NCI-H69 (cell line): Measurements from ENCODE around the gene NPAS2.

Source experiments
- DNase-seq: peaks from one replicate; lab custom pipeline; 2025; lab: John Stamatoyannopoulos, UW

NPAS2 gene

DNA sequence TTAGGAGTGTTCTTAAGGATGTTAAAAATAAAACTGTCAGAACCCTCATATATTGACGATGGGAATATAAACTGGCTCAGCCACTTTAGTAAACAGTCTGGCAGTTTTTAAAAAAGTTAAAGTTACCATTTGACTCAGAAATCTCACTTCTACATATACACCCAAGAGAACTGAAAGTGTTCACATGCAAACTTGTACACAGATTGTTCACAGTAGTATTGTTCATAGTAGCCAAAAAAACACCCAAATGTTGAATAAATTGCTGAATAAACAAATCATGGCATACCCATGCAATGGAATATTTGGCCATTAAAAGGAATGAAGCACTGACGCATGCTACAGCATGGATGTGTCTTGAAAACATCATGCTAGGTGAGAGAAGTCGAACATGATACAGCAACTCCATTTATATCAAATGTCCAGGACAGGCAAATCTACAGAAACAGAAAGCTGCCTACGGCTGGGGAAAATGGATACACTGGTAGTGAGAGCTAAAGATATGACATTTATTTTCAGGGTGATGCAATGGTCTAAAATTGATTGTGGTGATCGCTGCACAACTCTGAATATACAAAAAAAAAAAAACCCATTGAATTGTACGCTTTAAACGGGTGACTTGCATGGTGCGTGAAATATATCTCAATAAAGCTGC lies 192.2 kb downstream of the NPAS2 start:
- no peak for DNase-seq

DNA sequence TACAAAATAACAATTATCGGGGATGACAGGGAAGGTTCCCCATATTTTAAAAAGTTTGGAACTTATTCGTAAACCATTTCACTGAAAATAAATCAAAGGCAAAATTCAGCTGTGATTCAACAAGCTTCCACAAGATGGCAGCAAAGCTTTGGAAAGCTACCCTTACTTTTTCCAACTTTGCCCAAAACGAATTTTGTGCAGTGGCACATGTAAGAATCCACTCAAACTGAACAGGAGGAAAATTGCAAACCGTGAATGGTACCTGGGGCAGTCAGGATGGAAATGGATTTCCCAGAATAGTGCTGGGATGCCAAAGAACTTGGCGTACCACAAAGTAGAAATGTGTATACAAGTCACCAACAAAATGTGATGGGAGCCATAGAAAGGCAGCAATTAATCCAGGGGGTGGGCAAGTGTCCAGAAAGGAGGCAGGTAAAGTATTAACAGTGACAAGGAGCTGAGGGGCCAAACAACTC lies 192.8 kb downstream of the NPAS2 start:
- DNase-seq: peak; percentile 33

DNA sequence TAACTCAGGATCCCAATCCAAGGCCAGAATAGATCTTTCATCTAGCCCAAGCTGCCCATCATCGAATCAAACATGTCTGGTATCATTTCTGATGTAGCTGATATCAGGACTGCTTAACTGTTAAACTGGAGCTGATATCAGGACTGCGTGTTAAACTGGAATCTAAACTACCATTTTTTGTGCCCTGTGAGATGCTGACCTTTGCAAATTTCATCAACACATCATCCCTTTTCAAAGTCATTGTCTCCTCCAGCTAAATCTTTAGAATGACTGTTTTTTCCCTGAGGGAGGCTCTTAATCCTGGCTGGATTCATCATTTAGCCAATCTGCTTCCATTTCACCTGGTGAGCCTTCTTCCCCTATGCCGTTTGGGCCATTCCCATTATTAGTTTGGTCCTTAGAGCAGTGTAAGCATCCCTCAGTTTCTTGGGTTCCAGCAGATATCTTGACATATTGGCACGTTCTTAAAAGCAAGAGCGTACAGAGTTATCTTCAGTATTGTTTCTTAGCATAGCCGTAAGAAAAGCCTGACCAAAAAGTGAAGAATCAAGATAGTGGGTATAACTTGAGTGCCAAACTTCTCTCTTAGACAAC lies 194.4 kb downstream of the NPAS2 start:
- no peak for DNase-seq

DNA sequence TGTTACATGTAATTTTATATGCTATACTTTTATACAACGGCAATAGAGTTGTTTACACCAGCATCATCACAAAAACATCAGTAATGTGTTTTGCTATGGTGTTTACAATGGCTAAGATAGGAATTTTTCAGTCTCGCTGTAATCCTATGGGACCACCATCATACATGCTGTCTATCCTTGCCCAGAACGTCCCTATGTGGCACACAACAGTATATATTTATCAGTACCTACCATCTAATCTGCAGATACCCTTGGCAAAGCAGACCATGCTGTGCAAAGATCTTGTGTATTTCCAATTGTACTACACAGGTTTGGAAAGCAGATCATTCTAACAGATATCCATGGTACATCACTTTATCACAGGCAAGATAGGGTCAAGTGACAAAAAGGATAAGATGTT lies 197.4 kb downstream of the NPAS2 start:
- DNase-seq: no peak

DNA sequence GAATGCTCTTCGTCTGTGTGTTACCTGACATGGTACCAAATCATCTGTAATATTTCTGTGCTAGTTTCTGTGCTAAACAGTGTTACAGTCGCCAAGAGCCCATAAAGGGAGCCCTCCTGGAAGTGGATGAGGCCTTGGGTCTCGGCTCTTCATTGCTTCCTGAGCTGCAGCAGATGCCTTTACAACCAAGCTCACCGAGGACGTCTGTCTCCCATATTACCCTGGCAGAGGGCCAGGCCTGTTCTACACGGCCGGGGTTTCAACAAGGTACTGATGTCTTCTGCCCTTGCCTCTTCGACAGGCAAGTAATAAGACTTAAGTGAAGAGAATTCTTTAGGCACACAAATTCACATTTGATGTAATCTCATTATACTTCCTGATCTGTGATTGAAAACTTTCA lies 199.0 kb downstream of the NPAS2 start:
- no peak for DNase-seq

DNA sequence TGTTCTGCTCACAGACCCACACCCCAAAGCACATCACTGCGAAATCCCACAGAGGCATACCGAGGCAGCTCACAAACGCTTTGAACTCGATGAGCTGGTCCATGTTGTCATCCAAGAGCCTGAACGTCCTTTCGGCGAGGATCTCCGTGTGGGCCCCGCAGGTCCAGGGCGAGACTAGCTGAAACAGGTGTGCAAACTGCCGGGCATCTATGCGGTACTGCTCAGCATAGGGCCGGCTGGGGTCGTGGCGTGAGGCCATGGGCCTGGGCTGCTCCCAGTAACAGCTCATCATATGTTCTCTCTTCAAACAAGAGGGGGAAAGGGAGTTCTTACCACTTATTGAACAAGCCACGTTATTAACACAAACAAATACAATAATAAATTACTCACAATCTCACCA lies 202.3 kb downstream of the NPAS2 start:
- DNase-seq: no peak

DNA sequence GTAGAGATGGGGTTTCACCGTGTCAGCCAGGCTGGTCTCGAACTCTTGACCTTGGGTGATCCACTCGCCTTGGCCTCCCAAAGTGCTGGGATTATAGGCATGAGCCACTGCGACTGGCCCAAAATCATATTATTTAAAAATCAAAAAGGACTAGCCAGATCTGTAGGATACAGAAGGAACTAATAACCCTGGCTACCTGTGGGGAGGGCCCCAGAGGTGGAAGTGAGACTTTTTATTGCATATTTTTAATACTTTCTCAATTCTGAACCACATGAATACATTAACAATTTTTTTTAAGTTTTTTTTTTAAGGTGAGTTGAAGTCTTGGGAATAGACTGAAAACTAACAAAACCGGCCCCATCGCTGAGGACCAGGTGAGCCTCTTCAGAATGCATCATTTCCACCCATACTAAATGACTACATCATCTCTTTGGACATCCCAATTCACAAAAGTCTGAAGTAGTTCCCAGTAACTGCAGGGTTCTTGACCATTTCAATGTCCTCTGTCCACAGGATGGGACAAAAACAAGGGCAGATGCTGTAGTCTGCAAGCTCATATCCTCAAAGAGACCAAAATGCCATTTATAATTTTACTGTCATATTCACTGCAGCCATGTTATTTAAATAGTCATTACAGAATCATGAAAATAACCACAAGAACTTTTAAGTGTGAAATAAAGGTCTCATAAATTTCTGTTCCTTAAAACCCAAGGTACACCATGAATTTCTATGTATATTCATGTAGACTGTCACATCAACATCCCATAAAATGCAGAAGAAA lies 203.6 kb downstream of the NPAS2 start:
- no peak for DNase-seq

DNA sequence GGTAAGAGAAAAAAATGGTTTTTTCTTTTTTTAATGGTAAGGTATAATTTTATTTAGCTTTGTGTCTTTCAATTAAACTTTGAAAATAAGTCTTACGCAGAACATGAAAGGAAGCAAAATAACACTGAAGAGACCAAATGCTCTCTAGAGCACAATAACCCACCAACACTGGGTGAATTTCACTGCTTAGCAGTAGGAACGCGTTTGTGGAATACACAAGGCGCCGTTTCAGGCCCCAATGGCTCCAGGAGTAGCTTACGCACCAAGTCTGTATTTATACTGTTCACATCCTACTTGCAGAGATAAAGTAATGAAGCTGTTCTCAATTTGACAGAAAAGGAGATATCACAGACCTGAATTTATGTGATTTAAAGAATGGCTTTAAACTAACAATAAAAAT lies 205.6 kb downstream of the NPAS2 start:
- no peak for DNase-seq

DNA sequence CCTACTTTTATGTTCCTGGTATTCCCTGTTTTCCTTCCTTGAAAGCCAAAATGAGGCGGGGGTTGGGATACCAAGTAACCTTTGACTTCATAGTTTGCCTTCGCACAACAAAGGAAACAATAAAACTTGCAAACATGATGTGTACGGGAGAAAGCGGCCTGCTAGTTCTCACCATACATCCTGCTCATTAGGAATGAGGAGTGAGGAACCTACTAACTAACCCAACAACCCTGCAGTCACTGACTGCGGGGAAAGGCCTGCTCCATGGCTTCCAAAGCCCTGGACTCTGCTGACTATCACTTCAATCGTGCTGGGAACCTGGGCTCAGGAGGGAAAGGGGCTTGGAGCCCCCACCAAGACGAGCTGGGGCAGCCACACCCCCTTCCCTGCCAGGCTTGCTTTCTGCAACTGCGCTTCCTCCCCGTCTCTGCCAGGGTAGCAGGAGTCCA lies 206.3 kb downstream of the NPAS2 start:
- peak; percentile 19 for DNase-seq

DNA sequence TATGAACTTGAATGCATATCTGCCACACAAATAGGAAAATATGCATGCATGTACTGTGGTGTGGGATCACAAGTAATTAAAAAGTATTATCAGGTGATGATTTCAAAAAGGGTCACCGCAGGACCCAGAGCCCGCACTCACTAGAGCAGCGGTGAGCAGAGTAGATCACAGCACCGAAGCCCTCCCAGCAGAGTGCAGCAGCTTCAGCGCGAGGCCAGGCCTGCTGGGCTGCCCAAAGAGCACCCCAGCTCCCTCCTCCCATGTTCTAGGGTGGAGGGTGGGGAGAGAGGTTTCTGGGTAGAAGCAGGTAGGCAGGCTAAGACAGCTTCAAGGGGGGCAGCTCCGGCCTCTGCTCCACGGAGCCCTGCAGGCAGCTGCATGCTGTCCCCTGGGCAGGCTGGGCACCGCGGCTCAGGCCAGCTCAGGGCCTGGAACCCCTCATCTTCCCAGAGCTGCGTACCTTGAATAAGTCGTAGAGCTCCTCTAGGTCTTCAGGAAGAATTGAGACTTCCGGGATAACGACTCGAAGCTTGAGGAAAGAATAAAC lies 207.1 kb downstream of the NPAS2 start:
- no peak for DNase-seq

DNA sequence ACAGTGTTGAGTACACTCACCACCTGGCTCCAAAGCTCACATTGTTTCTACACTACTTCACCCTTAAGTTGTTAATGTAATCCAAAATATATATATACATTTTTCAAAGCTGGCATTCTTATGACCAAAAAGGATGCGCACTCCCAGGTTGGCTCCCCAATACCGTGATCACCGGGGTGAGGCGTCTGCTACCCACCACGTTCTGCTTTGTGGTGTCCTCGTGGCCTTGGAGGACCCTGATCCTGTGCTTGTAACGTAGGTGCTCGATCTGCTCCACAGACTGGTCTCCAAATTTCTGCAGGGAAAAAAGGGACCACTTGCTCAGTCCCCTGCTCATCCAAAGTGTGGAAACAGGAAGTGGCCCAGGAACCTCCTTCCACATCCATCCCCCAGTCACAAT lies 207.9 kb downstream of the NPAS2 start:
- DNase-seq: no peak

DNA sequence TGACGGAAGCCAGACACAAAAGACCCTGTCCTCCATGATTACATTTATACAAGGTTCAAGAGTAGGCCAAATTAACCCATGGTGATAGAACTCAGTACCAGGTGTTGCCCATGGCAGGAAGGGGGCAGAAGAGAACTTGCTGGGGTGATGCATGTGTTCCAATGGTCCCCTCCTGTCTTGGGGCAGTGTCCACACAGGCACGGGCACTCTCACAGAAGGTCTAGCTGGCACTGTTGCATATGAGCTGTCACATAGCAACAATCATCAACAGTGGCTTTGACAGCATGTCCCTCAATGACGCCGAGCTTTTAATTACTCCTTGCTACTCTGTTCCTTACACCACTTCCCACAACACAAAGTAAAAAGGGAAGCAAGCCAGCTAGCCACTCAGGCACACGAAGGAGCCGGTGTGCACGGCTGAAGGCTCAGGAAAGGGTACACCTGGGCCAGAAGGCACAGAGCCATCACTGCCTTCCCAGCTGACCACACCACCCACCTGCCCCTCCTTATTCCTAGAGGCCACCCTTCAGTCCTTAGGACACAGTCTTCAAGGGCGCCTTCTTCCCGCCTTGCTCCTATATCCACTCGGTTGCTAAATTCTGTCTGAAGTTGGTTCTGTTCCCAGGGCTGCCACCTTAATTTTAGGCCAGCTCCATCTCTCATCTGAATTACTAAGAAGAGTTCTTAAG lies 211.1 kb downstream of the NPAS2 start:
- no peak for DNase-seq

DNA sequence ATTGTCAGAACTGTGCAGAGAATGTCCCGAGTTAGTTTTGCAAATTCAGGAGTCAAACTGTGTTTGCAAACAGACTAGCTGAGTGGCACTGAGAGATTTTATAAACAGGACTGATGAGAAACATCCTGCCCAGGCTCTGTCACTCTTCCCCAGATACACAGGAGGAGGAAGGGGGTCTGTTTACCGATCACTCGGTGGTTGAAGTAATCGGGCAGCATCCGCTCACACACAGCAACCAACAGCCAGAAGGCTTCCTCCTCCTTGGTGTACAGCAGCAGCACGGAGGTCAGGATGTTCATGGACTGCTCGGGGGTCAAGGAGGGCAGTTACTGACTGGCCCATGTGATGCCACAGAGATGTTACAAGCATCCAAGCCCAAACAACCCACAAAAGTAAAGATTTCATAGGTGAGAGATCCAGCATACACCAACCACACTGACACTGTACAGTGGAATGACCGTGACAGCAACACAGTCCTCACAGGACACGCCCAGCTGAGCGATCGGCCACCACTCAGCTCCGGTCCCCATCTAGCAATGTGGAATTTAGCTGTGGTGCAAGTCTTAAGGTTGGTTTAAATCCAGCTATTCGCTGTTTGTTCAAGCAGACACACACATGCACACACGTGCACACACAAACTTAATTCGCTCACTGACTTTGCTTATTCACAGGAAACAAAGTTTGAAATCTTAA lies 212.3 kb downstream of the NPAS2 start:
- no peak for DNase-seq

DNA sequence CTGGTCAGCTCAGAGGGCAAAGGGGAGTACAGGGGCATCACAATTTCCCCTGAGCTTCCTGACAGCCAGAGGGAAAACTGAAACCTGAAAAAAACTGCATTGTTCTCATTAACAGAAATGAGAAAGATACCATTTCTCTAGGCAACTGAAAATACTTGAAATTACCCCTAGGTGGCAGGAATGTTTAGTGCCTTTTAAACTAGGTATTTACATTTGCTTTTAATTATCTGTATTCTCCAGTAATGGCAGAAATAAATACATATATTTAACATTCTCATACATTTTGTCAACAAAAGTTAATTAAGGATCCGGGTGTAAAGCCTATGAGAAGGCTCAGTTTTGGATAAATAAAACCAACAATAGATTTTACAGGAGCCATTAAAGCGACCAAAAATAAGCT lies 216.6 kb downstream of the NPAS2 start:
- peak; percentile 10 for DNase-seq

DNA sequence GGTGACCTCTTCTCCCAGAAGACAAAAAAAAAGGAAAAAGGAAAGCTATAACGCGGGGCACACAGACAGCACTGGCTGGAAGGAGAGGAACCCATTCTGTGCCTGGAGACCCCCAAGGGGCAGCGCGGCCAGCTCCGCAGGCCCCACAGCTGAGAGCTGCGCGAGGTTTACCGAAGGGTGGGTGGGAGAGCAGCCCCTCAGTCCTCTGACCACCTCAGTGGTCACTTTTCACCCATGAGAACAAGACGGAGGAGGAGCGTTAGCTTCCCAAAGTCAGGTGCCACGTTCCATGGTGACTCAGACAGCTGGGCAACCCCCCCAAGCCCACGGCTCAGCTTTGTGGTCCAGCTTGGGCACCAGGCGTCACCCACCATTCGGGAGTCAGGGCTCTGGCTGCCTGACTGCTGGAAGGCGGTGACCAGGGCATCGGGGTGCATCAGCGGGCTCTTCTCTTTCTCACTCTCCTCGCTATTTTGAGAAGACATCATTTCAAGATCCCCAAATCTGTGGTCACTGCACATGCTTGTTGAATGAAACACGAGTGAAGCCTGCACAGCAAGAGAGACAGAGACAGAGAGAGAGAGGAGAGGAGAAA lies 217.3 kb downstream of the NPAS2 start:
- DNase-seq: no peak

DNA sequence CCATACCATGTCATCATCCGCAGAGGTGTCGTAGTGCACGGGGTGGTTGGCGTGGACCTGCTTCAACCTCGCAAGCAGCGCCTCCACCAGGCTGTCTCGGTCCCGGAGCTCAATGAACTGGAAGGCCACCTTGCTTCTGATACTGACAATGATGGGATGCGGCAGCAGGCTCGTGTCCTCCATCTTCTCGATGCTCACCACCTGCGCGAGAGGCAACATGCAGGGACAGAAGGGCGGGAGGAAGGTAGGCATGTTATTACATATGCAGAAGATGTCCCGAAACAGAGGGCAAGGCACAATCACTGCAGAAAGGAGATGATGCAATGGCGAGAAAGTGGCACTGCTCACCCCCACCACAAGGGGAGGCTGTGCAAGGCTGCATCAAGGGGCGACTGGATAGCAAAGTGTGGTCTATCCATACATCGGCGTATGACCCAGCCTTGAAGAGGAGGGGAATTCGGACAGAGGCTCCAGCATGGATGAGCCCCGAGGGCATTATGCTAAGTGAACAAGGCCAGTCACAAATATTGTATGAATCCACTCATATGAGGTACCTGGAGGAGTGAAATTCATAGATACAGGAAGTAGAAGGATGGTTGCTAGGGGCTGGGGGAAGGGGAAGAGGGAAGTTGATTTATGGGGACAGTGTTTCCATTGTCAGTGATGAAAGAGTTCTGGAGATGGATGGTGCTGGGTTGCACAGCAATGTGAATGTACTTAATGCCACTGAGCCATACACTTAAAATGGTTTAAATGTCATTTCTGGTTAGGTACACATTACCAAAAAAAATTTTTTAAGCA lies 218.7 kb downstream of the NPAS2 start:
- DNase-seq: peak; percentile 25

DNA sequence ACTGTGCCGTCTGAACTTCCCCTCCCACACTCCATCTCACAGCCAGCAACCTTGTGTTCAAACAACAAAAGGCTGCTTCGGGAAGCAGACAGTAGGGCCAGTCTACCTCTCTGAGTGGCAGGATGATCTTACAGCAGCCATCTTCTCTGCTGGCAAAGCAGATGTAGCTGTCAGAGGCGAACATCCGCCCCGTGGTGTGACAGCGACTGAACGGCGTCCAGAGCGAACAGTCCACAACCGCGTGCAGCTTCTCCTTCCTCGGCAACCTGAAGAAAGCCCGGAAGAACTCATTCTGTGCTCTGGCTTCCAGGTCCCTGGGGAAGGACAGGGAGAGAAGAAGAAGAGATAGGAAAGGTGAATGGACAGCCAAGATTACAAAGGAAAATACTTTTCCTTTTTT lies 220.1 kb downstream of the NPAS2 start:
- DNase-seq: no peak

DNA sequence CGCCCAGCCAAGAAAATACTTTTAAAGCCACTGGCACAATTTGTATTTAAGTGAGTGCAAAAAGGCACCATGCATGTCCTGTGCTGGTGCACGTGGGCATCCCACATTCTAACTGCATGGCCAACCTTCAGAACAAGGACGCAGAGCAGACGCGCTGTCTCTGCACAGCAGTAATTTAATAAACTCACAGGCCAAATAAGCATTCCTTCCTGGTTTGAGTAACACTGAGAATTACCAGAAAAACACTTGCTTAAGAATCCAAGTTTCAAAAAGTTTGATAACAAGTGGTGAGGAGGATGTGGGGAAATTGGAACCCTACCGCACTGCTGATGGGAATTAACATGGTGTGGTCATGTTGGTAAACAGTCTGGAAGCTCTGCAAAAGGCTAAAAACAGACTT lies 220.8 kb downstream of the NPAS2 start:
- DNase-seq: no peak

DNA sequence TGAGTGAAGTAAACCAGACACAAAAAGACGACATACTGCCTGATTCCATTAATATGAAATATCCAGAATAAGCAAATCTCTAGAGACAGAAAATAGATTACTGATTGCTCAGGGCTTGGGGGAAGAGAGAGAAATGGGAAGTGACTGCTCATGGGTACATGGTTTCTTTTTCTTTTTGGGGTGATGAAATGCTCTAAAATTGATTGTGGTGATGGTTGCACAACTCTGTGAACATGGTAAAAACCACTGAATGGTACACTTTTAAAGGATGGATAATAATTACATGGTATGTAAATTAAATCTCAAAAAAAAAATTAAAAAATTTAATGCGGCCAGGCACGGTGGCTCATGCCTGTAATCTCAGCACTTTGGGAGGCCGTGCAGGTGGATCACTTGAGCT lies 221.5 kb downstream of the NPAS2 start:
- DNase-seq: no peak

DNA sequence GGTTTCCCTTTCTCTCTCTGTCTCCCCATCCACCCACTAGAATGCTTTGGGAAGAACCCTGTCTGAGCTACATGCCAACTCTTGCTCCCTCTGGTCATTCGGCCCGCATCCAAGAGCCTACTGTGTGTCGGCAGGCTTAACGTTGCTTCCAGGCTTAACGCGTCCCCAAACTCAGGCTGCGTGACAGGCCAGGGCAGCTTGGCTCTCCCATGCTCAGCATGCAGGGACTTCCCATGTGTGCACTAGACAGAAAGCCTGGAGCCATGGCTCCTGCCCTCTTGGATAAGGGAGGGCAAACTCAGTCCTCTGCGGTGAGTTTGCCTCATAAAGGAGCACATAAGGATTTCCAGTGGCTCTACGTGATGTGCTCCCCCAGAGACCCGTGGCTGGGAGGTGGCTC lies 225.4 kb downstream of the NPAS2 start:
- no peak for DNase-seq
